ENCODE results near the gene ATP8A2.

Gene ATP8A2

GRCh38 chr13:25423831-25424230 lies 52.1 kb downstream of the ATP8A2 start:
- Histone ChIP-seq H3K4me3 (ENCODE audit: low read depth, low read length) (no peak overlapping the region), H3K9ac (ENCODE audit: low read depth, low read length) (no peak overlapping the region), H3K36me3 (ENCODE audit: control insufficient read depth, insufficient read depth, low read length) (no peaks in the 10 kb centered on the region), H3K27me3 (ENCODE audit: control insufficient read depth, insufficient read depth, low read length) (no peaks in the 10 kb centered on the region), H3K4me1 (ENCODE audit: control insufficient read depth, insufficient read depth, low read length) (no peaks in the 10 kb centered on the region), H3K9me3 (ENCODE audit: control insufficient read depth, insufficient read depth, low read length) (no peaks in the 10 kb centered on the region)

GRCh38 chr13:25429466-25429865 lies 57.7 kb downstream of the ATP8A2 start:
- Histone ChIP-seq H3K36me3 (ENCODE audit: control insufficient read depth, insufficient read depth, low read length) (no peaks in the 10 kb centered on the region), H3K27me3 (ENCODE audit: control insufficient read depth, insufficient read depth, low read length) (no peaks in the 10 kb centered on the region), H3K9me3 (ENCODE audit: control insufficient read depth, insufficient read depth, low read length) (no peaks in the 10 kb centered on the region), H3K4me3 (ENCODE audit: low read depth, low read length) (no peak overlapping the region), H3K9ac (ENCODE audit: low read depth, low read length) (no peak overlapping the region), H3K4me1 (ENCODE audit: control insufficient read depth, insufficient read depth, low read length) (no peaks in the 10 kb centered on the region)

- Histone ChIP-seq H3K9ac (ENCODE audit: low read depth, low read length) (no peak overlapping the region), H3K36me3 (ENCODE audit: control insufficient read depth, insufficient read depth, low read length) (no peaks in the 10 kb centered on the region), H3K4me3 (ENCODE audit: low read depth, low read length) (no peak overlapping the region), H3K9me3 (ENCODE audit: control insufficient read depth, insufficient read depth, low read length) (no peaks in the 10 kb centered on the region), H3K27me3 (ENCODE audit: control insufficient read depth, insufficient read depth, low read length) (no peaks in the 10 kb centered on the region), H3K4me1 (ENCODE audit: control insufficient read depth, insufficient read depth, low read length) (no peaks in the 10 kb centered on the region)
Measured at GRCh38 chr13:25432691-25433090, 60.9 kb downstream of the ATP8A2 start.

- Histone ChIP-seq H3K4me1 (ENCODE audit: control insufficient read depth, insufficient read depth, low read length) (no peaks in the 10 kb centered on the region), H3K27me3 (ENCODE audit: control insufficient read depth, insufficient read depth, low read length) (no peaks in the 10 kb centered on the region), H3K9ac (ENCODE audit: low read depth, low read length) (no peak overlapping the region), H3K9me3 (ENCODE audit: control insufficient read depth, insufficient read depth, low read length) (no peaks in the 10 kb centered on the region), H3K36me3 (ENCODE audit: control insufficient read depth, insufficient read depth, low read length) (no peaks in the 10 kb centered on the region), H3K4me3 (ENCODE audit: low read depth, low read length) (no peak overlapping the region)
Measured at GRCh38 chr13:25440061-25440460, 68.3 kb downstream of the ATP8A2 start.

GRCh38 chr13:25446261-25446660 lies 74.5 kb downstream of the ATP8A2 start:
- Histone ChIP-seq H3K9ac (ENCODE audit: low read depth, low read length) (no peak overlapping the region), H3K27me3 (ENCODE audit: control insufficient read depth, insufficient read depth, low read length) (no peaks in the 10 kb centered on the region), H3K4me1 (ENCODE audit: control insufficient read depth, insufficient read depth, low read length) (no peaks in the 10 kb centered on the region), H3K9me3 (ENCODE audit: control insufficient read depth, insufficient read depth, low read length) (no peaks in the 10 kb centered on the region), H3K36me3 (ENCODE audit: control insufficient read depth, insufficient read depth, low read length) (no peaks in the 10 kb centered on the region), H3K4me3 (ENCODE audit: low read depth, low read length) (no peak overlapping the region)

GRCh38 chr13:25447396-25447795 lies 75.6 kb downstream of the ATP8A2 start:
- H3K36me3 ChIP-seq (ENCODE audit: control insufficient read depth, insufficient read depth, low read length) = no peaks in the 10 kb centered on the region
- H3K9ac ChIP-seq (ENCODE audit: low read depth, low read length) = no peak overlapping the region
- H3K4me3 ChIP-seq (ENCODE audit: low read depth, low read length) = no peak overlapping the region
- no peaks in the 10 kb centered on the region for H3K27me3 ChIP-seq (ENCODE audit: control insufficient read depth, insufficient read depth, low read length)
- no peaks in the 10 kb centered on the region for H3K9me3 ChIP-seq (ENCODE audit: control insufficient read depth, insufficient read depth, low read length)
- no peaks in the 10 kb centered on the region for H3K4me1 ChIP-seq (ENCODE audit: control insufficient read depth, insufficient read depth, low read length)

GRCh38 chr13:25453850-25454365 lies 82.1 kb downstream of the ATP8A2 start:
- Histone ChIP-seq H3K4me1 (ENCODE audit: control insufficient read depth, insufficient read depth, low read length) (no peaks in the 10 kb centered on the region), H3K36me3 (ENCODE audit: control insufficient read depth, insufficient read depth, low read length) (no peaks in the 10 kb centered on the region), H3K9ac (ENCODE audit: low read depth, low read length) (no peak overlapping the region), H3K9me3 (ENCODE audit: control insufficient read depth, insufficient read depth, low read length) (no peaks in the 10 kb centered on the region), H3K4me3 (ENCODE audit: low read depth, low read length) (no peak overlapping the region), H3K27me3 (ENCODE audit: control insufficient read depth, insufficient read depth, low read length) (no peaks in the 10 kb centered on the region)

GRCh38 chr13:25455146-25455545 lies 83.4 kb downstream of the ATP8A2 start:
- Histone ChIP-seq H3K4me3 (ENCODE audit: low read depth, low read length) (no peak overlapping the region), H3K9me3 (ENCODE audit: control insufficient read depth, insufficient read depth, low read length) (no peaks in the 10 kb centered on the region), H3K27me3 (ENCODE audit: control insufficient read depth, insufficient read depth, low read length) (no peaks in the 10 kb centered on the region), H3K9ac (ENCODE audit: low read depth, low read length) (no peak overlapping the region), H3K4me1 (ENCODE audit: control insufficient read depth, insufficient read depth, low read length) (no peaks in the 10 kb centered on the region), H3K36me3 (ENCODE audit: control insufficient read depth, insufficient read depth, low read length) (no peaks in the 10 kb centered on the region)

GRCh38 chr13:25457566-25457965 lies 85.8 kb downstream of the ATP8A2 start:
- H3K4me3 ChIP-seq (ENCODE audit: low read depth, low read length) = no peak overlapping the region

GRCh38 chr13:25462301-25463125 lies 90.7 kb downstream of the ATP8A2 start:
- no peaks in the 10 kb centered on the region for H3K36me3 ChIP-seq (ENCODE audit: control insufficient read depth, insufficient read depth, low read length)
- H3K9me3 ChIP-seq (ENCODE audit: control insufficient read depth, insufficient read depth, low read length) = no peaks in the 10 kb centered on the region
- no peaks in the 10 kb centered on the region for H3K4me1 ChIP-seq (ENCODE audit: control insufficient read depth, insufficient read depth, low read length)
- H3K9ac ChIP-seq (ENCODE audit: low read depth, low read length) = no peak overlapping the region
- no peak overlapping the region for H3K4me3 ChIP-seq (ENCODE audit: low read depth, low read length)
- H3K27me3 ChIP-seq (ENCODE audit: control insufficient read depth, insufficient read depth, low read length) = no peaks in the 10 kb centered on the region

More at GRCh38 chr13:25457566-25457965, 85.8 kb downstream of the ATP8A2 start:
- no peak overlapping the region for H3K9ac ChIP-seq (ENCODE audit: low read depth, low read length)
- H3K36me3 ChIP-seq (ENCODE audit: control insufficient read depth, insufficient read depth, low read length) = no peaks in the 10 kb centered on the region
- no peaks in the 10 kb centered on the region for H3K27me3 ChIP-seq (ENCODE audit: control insufficient read depth, insufficient read depth, low read length)
- no peaks in the 10 kb centered on the region for H3K4me1 ChIP-seq (ENCODE audit: control insufficient read depth, insufficient read depth, low read length)
- no peaks in the 10 kb centered on the region for H3K9me3 ChIP-seq (ENCODE audit: control insufficient read depth, insufficient read depth, low read length)

- no peak overlapping the region for H3K4me3 ChIP-seq (ENCODE audit: low read depth, low read length)
- no peaks in the 10 kb centered on the region for H3K4me1 ChIP-seq (ENCODE audit: control insufficient read depth, insufficient read depth, low read length)
- no peaks in the 10 kb centered on the region for H3K9me3 ChIP-seq (ENCODE audit: control insufficient read depth, insufficient read depth, low read length)
- no peak overlapping the region for H3K9ac ChIP-seq (ENCODE audit: low read depth, low read length)
- peaks cover 7% of the 10 kb centered on the region for H3K27me3 ChIP-seq (ENCODE audit: control insufficient read depth, insufficient read depth, low read length)
- H3K36me3 ChIP-seq (ENCODE audit: control insufficient read depth, insufficient read depth, low read length) = no peaks in the 10 kb centered on the region
Measured at GRCh38 chr13:25463496-25463895, 91.7 kb downstream of the ATP8A2 start.

- H3K4me3 ChIP-seq (ENCODE audit: low read depth, low read length) = no peak overlapping the region
- H3K36me3 ChIP-seq (ENCODE audit: control insufficient read depth, insufficient read depth, low read length) = no peaks in the 10 kb centered on the region
- peaks cover 3% of the 10 kb centered on the region for H3K4me1 ChIP-seq (ENCODE audit: control insufficient read depth, insufficient read depth, low read length)
- H3K9ac ChIP-seq (ENCODE audit: low read depth, low read length) = no peak overlapping the region
- no peaks in the 10 kb centered on the region for H3K9me3 ChIP-seq (ENCODE audit: control insufficient read depth, insufficient read depth, low read length)
- H3K27me3 ChIP-seq (ENCODE audit: control insufficient read depth, insufficient read depth, low read length) = peaks cover 25% of the 10 kb centered on the region
Measured at GRCh38 chr13:25466880-25467279, 95.1 kb downstream of the ATP8A2 start.

Data from iPS-15b (cell line).